ENCODE results near the gene RLN3. TPM values are rescaled to one million over a fixed set of nuclear protein-coding genes. Genes with fewer than 3 reads are reported as not detected.

Gene RLN3
- total and polyA plus RNA-seq, 9 of the 15 experiments (the other 6 are each of a cell fraction or from before 2014, with no cell fraction given): 0.31 to 1.2 (median 0.71) TPM; not detected in 6

DNA sequence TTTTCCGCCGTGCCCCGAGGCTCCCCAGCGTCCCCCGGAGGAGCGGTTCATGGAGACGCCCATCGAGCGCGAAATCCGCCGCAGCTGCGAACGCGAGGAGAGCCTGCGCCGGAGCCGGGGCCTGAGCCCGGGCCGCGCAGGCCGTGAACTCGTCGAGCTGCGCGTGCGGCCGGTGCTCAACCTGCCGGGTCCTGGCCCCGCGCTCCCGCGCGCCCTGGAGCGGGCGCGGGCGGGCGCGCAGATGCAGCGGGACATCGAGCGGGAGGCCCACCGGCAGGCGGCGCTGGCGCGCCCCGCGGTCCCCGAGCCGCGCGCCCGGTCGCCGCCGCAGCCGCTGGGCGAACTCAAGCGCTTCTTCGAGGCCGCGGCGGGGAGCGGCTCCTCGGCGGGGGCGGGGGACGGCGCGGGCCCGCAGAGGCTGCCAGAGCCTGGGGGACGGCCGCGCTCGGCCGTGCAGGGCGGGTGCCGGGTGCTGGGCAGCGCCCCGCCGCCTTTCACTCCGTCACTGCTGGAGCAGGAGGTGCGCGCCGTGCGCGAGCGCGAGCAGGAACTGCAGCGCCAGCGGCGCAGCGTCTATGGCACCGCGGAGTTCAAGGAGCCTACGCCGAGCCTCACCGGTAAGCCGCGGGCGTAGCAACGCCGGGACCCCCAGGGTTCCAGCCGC is 45.4 kb downstream of the RLN3 start (continued):
- TF ChIP-seq, protein P1, sequence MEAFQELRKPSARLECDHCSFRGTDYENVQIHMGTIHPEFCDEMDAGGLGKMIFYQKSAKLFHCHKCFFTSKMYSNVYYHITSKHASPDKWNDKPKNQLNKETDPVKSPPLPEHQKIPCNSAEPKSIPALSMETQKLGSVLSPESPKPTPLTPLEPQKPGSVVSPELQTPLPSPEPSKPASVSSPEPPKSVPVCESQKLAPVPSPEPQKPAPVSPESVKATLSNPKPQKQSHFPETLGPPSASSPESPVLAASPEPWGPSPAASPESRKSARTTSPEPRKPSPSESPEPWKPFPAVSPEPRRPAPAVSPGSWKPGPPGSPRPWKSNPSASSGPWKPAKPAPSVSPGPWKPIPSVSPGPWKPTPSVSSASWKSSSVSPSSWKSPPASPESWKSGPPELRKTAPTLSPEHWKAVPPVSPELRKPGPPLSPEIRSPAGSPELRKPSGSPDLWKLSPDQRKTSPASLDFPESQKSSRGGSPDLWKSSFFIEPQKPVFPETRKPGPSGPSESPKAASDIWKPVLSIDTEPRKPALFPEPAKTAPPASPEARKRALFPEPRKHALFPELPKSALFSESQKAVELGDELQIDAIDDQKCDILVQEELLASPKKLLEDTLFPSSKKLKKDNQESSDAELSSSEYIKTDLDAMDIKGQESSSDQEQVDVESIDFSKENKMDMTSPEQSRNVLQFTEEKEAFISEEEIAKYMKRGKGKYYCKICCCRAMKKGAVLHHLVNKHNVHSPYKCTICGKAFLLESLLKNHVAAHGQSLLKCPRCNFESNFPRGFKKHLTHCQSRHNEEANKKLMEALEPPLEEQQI (IDR thresholded peaks at IDR 0.05): no peak
- no peak for TF ChIP-seq SREBF2 (CRISPR knock-in tag; IDR thresholded peaks at IDR 0.05)
- TF ChIP-seq CHD1 (IDR thresholded peaks at IDR 0.05; ENCODE audit: low read length): no peak
- no peak for TF ChIP-seq NFATC3 (IDR thresholded peaks at IDR 0.05)
- TF ChIP-seq CEBPG (CRISPR knock-in tag; IDR thresholded peaks at IDR 0.05): no peak
- TF ChIP-seq CEBPG (tag; conservative IDR thresholded peaks at IDR 0.05 in 1 of 2, IDR thresholded peaks at IDR 0.05 in 1 of 2): no peak; a peak in 1 of 4 replicates
- TF ChIP-seq, protein P2, sequence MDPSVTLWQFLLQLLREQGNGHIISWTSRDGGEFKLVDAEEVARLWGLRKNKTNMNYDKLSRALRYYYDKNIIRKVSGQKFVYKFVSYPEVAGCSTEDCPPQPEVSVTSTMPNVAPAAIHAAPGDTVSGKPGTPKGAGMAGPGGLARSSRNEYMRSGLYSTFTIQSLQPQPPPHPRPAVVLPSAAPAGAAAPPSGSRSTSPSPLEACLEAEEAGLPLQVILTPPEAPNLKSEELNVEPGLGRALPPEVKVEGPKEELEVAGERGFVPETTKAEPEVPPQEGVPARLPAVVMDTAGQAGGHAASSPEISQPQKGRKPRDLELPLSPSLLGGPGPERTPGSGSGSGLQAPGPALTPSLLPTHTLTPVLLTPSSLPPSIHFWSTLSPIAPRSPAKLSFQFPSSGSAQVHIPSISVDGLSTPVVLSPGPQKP (CRISPR knock-in tag; IDR thresholded peaks at IDR 0.05): no peak
- TF ChIP-seq ZNF146 (CRISPR knock-in tag; IDR thresholded peaks at IDR 0.05; ENCODE audit: unreplicated experiment): no peak
- TF ChIP-seq GABPB1 (CRISPR knock-in tag; IDR thresholded peaks at IDR 0.05): no peak
- TF ChIP-seq PRMT5 (CRISPR knock-in tag; IDR thresholded peaks at IDR 0.05): no peak
- 0 out of 2 replicates have a peak, but pooled peaks have one; percentile 10 for TF ChIP-seq FOXP1 (CRISPR knock-in tag; IDR thresholded peaks at IDR 0.05)
- no peak for TF ChIP-seq TRIM24 (IDR thresholded peaks at IDR 0.05)
- peak; percentile 76; the same call in 1 of the 2 replicates for TF ChIP-seq ZBTB7A (IDR thresholded peaks at IDR 0.05; ENCODE audit: borderline replicate concordance, control insufficient read depth, low read depth, low read length)
- no peak for TF ChIP-seq MTA2 (IDR thresholded peaks at IDR 0.05; ENCODE audit: low read depth)
- no peak for TF ChIP-seq ZNF134 (CRISPR knock-in tag; conservative IDR thresholded peaks at IDR 0.05)
- TF ChIP-seq FOXA3 (CRISPR knock-in tag; conservative IDR thresholded peaks at IDR 0.05 in 1 of 2, IDR thresholded peaks at IDR 0.05 in 1 of 2): no peak
- TF ChIP-seq, protein P3, sequence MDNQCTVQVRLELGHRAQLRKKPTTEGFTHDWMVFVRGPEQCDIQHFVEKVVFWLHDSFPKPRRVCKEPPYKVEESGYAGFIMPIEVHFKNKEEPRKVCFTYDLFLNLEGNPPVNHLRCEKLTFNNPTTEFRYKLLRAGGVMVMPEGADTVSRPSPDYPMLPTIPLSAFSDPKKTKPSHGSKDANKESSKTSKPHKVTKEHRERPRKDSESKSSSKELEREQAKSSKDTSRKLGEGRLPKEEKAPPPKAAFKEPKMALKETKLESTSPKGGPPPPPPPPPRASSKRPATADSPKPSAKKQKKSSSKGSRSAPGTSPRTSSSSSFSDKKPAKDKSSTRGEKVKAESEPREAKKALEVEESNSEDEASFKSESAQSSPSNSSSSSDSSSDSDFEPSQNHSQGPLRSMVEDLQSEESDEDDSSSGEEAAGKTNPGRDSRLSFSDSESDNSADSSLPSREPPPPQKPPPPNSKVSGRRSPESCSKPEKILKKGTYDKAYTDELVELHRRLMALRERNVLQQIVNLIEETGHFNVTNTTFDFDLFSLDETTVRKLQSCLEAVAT (IDR thresholded peaks at IDR 0.05): no peak
- no peak for TF ChIP-seq FOXM1 (IDR thresholded peaks at IDR 0.05; ENCODE audit: low read depth)
- TF ChIP-seq FOXM1 (CRISPR knock-in tag; IDR thresholded peaks at IDR 0.05; ENCODE audit: low read depth): no peak
- no peak for TF ChIP-seq RBM22 (IDR thresholded peaks at IDR 0.05; ENCODE audit: low read depth, low read length, poor library complexity, severe bottlenecking)

Measured in K562 (cell line).